Daoy (cell line): Measurements from ENCODE around the gene PTK6. TPM values are rescaled to one million over a fixed set of nuclear protein-coding genes. Genes with fewer than 3 reads are reported as not detected.
A peak's percentile ranks its signal among the peaks of the same experiment; 100 is the strongest.
"Not testable (repeated sequence)": the region's sequence is repeated elsewhere in the genome, so short reads cannot be mapped to it uniquely, and the experiment has no call there.

Source experiments
- DNase-seq: peaks from one replicate; pipeline ENCODE4 v3.0.0-alpha.2; 2015; ENCODE audit warnings: low read depth
- total RNA-seq: library from RNA; depleted of rRNA; stranded (reverse); fragments of >200 nt; shearing (Covaris generic); gene quantifications from 2 replicates; pipeline ENCODE4 v1.2.3, GENCODE V29; 2014; rRNA removed

PTK6 gene
- not detected in 2 replicates for total RNA-seq

GRCh38 chr20:63536997-63537524, at the start of gene PTK6:
TSS of gene PTK6 (minus strand) at chr20:63537376. CDS start at chr20:63537314, 62 bp downstream.
- no peak for DNase-seq

DNA sequence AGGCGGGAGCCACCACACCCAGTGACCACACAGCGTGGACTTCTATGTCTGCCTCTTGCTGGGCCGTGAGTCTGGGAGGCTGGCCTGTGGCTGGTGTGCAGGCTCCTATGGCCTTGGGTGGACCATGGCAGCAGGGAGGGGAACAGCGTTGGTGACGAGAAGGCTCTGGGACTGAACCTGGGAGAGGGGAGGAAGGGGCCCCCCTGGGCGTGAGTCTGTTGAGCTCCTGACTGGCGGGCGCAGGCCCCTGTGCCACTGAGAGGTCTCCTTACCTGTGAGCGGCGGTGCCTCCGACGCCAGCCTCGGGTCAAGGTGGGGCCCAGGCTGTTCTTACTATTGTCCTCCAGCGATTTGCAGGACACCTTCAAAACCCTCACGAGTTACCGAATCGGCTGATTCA, 49.6 kb upstream of the PTK6 start:
- DNase-seq: no peak

DNA sequence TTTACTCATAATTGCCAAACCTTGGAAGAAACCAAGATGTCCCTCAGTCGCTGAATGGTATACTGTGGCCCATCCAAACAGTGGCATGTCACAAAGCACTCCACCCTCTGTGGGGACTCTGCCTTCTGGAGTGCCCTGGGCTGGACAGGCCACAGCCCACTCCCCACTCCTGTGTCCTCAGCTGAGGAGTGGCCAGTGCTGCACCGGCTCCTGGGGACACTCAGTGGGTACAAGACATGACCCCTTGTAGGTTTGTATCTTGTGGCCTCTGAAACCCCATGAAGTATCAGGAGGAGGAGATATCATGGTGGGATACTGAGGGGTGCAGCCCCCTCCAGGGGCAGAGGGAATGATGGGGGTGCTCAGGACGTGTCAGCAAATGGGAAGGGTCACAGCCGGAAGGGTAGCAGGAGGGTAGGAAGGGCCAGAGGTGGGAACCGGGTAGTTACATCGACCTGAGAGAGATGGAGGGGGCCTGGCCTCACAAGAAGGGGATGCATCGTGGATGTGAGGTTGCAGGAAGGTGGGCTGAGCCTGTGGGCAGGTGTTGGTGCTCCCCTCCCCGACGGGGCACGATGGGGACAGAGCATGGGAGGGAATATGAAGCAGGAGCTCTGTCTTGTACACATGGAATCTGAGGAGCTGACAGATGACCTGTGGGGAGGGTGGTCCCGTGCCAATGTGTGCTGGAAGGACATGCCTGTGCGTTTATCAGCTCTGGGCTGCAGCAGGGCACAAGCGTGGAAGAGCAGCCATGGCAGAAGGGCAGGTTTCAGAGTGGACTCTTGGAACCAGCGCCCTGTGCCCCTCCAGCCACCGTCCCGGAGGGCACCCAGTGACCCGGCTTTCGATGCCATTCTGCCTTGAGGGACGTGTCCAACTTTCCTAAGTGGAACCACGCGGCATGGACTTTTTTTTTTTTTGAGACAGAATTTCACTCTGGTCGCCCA, 48.7 kb upstream of the PTK6 start:
- no peak for DNase-seq

- no peak for DNase-seq
Measured at GRCh38 chr20:63582382-63583063, 45.3 kb upstream of the PTK6 start.

DNA sequence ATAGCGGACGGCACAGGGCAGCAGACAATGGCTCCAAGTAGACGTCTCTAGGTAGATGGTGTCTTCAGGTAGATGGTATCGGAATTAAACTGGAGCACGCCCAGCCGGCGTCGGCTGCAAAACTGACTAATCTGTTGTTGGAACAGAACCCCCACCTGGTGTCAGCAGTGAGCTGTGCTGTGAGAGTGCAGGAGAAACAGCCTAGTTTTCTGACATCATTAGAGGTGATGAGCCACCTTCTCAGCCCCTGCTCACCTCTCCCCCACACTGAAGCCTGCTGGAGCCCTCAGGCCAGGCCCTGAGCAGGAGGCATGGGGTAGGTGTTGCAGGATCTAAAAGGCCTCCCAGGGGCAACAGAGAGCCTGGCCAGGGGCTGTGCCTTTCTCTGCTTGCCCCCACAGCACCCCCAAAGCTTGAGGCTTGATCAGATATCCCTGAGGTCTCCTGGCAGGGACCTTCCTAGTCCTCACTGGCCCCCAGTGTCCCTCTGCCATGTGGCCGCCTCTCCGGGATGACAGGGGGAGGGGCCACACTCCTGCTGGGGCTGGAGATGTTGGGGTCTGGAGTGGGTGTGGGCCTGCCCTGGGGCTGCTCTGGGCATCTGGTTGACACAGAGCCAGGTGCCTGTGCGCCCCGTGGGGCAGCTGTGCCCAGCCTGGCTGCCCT, 43.8 kb upstream of the PTK6 start:
- DNase-seq: peak; percentile 65

- DNase-seq: no peak
Measured at GRCh38 chr20:63579017-63579694, 42.0 kb upstream of the PTK6 start.

GRCh38 chr20:63578224-63579016, 41.2 kb upstream of the PTK6 start:
- DNase-seq: no peak

GRCh38 chr20:63577317-63577894, 40.2 kb upstream of the PTK6 start:
- DNase-seq: no peak

DNA sequence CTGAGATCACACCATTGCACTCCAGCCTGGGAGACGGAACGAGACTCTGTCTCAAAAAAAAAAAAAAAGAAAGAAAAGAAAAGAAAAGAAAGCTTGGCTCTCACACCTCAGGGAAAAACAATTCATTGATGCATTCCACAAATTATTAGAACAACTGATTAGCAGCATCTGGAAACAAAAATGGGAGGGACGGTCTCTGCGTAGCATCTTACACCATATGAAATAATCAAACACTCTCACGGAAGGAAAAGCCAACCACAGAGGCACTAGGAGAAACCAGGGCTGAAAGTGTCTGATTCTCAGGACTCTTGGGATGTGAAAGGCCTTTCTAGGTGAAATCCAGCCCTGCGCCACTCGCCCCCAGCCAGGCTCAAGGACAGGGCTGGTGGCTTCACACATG, 39.1 kb upstream of the PTK6 start:
- no peak for DNase-seq

DNA sequence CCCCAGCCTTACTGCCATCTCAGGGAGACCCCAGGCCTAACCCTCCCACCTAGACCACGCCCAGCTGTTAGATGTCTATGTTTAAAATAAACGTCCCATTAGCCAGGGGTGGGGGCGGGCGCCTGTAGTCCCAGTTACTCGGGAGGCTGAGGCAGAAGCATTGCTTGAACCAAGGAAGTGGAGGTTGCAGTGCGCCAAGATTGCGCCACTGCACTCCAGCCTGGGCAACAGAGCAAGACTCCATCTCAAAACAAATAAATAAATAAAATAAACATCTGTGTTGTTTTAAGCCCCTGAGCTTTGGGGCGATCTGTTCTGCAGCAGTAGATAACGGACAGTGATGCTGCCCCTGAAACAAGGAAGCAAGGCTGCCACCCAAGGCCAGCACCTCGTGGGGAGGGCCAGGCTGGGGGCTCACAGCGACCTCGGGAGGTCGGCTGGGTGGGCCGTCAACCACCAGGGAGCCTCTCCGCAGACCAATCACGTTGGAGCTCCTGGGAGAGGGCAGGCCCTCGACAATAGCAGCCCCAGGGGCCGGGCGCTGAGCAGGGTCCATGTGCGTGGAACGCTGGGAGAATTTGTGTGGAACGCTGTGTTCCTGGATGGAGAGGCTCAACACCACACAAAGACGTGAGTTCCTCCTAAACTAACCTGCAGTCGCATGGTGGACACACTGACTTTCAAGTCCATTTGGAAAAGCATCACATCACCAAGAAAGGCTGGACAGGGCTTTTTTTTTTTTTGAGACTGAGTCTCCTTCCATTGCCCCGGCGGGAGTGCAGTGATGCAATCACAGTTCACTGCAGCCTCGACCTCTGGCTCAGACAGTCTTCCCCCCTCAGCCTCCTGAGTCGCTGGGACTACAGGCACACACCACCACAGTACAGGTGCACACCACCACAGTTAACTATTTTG, 37.9 kb upstream of the PTK6 start:
- DNase-seq: peak; percentile 32

DNA sequence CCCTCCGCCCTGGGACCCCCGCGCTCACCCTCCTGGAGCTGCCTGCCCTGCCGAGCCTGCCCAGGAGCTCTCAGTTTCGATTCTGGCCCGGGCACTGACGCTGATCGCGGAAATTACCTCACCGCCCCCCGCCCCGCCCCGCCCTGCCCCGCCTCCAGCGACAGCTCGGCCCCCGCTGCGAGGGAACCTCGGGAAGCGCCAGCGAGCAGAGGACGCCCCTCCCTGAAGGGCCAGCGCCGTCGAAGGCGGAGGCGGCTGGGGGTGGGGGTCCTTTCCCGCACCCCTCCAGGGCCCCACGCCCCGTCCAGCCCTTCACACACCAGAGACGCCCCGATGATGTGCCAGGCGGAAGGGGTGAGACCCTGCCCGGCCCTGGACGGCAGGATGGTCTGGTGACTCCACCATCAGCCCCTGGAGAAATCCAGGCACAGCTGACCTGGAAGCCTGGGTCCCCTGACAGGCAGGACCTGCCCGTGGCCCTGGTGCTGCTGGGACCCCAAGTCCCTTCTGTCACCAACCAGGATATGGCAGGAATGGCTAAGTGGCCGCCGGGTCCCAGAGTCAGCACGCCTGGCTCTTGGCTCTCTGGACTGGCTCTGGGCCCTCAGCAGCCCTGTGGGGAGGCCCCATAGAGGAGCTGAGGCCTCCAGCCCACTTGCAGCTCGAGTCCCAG, 37.1 kb upstream of the PTK6 start, which contains the start of gene HELZ2:
Gene HELZ2 (minus strand): TSS at position 84 of the 673 bp plus-strand sequence. CDS start 1,854 bp downstream, outside the sequence.
- DNase-seq: peak; percentile 83

DNA sequence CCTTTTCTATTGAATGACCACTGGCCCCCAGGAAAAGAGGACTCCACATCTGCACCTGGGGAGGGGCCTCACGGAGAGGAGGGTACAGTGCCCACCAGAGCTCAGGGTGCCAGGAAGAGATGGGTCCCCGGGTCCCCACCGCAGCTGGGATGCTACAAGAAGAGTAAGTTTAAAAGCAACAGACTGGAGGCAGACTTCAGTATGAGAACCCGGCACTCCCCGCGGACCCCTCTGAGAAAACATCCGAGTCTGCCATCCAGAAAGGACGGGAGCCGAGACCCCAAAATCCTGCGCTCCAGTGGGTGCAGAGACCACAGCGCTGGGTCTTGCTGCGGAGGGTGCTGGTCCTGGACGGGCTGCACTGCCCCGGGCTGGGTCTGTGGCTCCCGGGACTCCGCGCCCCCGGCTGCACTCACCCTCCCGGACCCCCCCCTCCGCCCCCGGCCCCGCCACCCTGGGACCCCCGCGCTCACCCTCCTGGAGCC, 36.5 kb upstream of the PTK6 start:
- no peak for DNase-seq

DNA sequence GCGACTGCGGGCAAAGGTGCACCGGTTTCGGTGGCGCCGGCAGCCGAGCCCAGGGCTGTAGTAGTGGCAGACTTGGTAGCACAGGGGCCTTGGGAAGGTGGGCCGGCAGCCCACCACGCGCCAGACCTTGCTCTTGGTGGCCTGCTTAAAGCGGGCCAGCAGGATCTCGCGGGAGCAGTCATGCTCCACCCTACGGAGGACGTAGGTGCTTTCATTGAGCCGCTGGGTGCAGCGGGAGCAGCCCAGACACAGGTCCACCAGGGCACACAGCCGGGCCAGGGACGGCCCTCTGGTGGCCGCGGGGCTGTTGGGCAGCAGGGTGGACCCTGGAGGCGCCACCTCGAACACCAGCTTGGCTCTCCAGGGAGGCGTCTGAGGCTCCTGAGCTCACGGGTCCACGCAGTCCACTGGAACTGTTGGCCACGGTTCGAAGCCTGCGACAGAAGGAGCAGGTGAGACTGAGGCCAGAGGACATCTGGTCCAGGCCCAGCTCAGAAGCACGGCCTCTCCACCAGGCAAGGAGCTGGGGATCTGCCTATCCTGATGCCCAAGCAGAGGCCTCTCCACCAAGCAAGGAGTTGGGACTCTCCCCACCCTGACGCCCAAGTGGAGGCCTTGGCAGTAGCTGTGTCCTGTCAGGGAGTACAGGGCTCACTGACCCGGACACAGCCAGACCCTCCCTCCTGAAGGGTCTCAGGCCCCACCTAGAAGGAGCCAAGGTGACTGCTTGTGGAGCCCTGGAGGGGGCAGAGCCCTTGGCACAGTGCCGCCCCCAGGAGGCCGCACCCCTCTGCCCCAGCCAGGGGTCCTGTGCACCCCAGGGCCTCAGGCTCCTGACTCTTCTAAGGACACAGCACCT, 35.8 kb upstream of the PTK6 start:
- DNase-seq: no peak

DNA sequence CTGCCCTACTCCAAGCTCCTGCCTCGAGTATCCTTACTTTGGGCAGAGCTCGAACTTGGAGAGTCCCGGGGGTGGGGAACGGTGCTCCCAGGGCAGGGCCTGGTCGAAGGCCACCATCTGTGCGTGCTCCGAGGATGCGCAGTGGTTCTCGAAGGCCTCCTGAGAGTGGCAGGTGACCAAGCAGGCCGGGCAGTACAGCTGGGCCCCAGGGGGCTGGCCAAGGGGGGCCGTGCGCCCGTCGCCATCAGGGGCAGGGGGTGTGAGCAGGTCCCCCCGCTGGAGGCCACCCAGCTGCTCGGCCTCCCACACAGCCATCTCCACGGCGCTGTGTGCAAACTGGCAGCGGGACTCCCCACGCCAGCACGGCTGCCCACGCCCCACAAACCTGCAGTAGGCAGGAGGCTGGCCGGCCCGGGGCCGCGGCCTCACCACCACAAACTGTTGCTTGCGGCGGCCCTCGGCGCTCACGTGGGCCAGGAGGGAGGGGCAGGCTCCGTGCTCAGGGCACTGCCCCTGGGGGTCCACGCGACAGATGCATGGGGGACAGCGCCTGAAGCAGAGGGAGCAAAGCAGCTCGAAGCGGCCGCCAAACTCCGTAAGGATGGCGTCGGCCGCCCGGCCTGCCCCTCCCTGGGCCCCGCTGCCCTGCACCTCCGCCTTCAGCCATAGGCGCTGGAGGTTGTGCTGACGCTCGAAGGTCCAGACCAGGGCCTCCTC, 35.1 kb upstream of the PTK6 start:
- DNase-seq: no peak

DNA sequence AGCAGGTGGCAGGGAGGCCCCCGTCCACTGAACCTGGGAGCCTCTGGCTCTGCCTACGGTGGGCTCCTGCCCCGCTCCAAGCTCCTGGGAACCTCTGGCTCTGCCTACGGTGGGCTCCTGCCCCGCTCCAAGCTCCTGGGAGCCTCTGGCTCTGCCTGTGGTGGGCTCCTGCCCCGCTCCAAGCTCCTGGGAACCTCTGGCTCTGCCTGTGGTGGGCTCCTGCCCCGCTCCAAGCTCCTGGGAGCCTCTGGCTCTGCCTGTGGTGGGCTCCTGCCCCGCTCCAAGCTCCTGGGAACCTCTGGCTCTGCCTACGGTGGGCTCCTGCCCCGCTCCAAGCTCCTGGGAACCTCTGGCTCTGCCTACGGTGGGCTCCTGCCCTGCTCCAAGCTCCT, 33.9 kb upstream of the PTK6 start:
- DNase-seq: not testable (repeated sequence)

GRCh38 chr20:63570281-63571086, 33.3 kb upstream of the PTK6 start:
- DNase-seq: no peak
